Measurements from ENCODE around the gene CRTC2. TPM values are rescaled to one million over a fixed set of nuclear protein-coding genes. Genes with fewer than 3 reads are reported as not detected.

CRTC2 gene
- total RNA-seq, 2 donors from 2014 or later, result 21.9 to 30.1 TPM

- intact Hi-C loops (cut with DNase I, micrococcal nuclease), result no loop called here
- DNase-seq, result peak; percentile 92 to 95
- peak; percentile 95 for ATAC-seq
Measured at GRCh38 chr1:153977250-153978240, 19.1 kb upstream of the CRTC2 start, which contains the start of gene JTB. TSS of gene JTB (minus strand) at chr1:153977674. CDS start at chr1:153977252, 422 bp downstream.

DNA sequence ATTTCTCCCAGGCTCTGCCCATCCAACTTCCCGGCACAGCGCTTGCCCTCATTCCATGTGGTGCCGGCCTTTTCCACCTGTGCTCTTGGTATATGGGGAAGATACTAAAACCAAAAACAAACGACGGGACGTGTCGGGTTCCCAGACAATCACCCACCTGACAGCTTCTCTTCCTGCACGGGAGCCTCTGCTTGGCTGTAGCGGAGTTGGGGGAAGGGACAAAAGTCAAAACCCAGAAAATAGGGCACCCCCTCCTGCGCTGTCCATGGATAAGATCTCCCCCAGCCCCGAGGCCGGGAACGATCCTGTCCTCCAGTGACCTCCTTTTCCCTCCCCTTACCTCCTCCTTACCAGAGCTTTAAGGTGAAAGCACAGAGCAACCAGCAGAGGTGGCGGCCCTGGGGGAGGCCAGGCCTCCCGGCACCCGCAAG, 18.4 kb upstream of the CRTC2 start:
- intact Hi-C loops (cut with DNase I, micrococcal nuclease), result no loop called here
- peak; percentile 18 for ATAC-seq
- DNase-seq, result peak in 1 of 2 donors; percentile 24

GRCh38 chr1:153973525-153973924, 15.1 kb upstream of the CRTC2 start:
- ATAC-seq (no peak), DNase-seq (no peak)
- intact Hi-C loops (cut with DNase I, micrococcal nuclease), result no loop called here

GRCh38 chr1:153973071-153973470, 14.7 kb upstream of the CRTC2 start:
- DNase-seq (no peak), ATAC-seq (no peak)
- intact Hi-C loops (cut with DNase I, micrococcal nuclease), result no loop called here

DNA sequence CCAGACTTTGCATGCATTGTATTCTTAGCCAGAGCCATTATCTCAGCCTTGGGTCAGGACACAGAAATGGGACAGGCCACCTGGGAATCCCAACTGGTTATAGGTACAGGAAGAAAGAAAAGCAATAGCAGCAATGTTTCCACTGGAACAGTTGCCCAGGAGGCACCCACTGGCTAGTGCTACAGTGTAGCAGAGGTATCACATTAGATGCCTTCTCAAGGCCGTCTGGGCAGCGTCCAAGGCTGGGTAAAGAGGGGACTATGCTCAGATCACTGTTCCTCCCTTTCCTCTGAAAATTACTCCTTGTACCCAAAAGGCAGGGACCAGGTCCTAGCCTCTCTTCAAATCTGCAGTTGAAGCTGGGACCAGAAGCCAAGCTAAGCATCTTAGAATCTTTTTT, 11.9 kb upstream of the CRTC2 start:
- intact Hi-C loops (cut with DNase I, micrococcal nuclease), result no loop called here
- DNase-seq, result no peak
- ATAC-seq, result no peak

DNA sequence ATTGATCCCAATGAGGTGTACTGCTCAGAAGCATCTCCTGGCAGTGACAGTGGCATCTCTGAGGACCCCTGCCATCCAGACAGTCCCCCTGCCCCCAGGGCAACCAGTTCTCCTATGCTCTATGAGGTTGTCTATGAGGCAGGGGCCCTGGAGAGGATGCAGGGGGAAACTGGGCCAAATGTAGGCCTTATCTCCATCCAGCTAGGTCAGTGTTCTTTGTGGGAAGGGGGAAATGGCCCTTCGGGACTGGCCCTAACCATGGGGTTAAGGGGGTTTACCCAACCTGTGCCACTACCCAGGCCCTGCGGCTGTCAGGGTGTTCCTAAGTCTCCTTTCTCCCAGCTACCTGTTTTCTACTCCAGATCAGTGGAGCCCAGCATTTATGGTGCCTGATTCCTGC, 10.6 kb upstream of the CRTC2 start:
- ATAC-seq (no peak), DNase-seq (no peak)
- intact Hi-C loops (cut with DNase I, micrococcal nuclease), result no loop called here

DNA sequence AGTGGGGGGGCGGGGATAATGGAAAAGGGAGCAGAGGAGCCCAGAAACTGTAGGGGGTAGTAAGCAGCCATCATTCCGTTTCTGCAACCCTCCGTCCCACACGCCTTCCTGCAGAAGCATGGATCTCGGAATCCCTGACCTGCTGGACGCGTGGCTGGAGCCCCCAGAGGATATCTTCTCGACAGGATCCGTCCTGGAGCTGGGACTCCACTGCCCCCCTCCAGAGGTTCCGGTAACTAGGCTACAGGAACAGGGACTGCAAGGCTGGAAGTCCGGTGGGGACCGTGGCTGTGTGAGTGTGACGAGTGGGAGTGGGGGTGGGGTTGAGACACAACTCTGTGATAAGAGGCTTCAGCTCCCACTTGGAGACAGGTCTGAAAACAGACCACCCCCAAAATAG, 10.0 kb upstream of the CRTC2 start:
- intact Hi-C loops (cut with DNase I, micrococcal nuclease), result no loop called here
- DNase-seq (peak in 1 of 2 donors; percentile 42), ATAC-seq (no peak)

- intact Hi-C loops (cut with DNase I, micrococcal nuclease), result no loop called here
- ATAC-seq, result peak; percentile 28
- peak; percentile 79 to 81 for DNase-seq
Measured at GRCh38 chr1:153968000-153968363, 9.6 kb upstream of the CRTC2 start.

DNA sequence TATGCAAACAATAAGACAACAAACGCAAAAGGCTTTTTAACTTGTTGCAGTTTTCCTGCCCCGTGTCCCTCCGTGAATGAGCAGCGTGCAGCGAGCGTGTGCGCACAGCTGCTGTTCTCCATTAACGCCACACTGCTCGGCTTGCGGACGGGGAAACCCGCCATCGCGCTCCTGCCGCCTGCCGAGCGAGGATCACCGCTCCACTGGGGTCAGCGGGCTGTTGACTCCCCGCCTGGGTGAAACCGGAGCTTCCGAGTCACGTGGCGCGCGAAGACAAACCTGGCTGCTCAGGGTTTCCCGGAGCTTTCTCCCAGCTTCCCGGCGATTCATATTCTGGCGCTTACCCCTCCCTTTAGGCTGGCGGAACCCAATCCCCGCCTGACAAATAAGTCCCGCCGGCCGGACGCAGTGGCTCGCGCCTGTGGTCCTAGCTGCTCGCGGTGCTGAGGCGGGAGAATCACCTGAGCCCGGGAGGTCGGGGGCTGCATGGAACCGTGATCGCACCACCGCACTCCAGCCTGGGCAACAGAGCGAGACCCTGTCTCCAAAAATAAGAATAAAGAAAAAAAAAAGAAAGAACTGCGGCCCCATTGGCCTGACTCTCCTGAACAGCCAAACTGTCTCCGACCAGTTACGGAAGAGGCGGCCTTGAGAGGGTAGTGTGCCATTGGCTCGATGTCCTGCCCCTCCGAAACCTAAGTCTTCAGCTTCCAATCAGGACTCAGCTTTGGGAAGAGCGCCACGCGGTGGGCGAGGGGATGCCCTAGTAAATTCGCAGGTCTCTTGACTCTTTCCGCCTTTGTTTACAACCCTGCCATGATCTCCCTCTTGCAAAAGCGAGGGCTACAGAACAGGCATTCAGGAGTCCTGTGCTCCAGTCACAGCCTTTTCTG, 8.9 kb upstream of the CRTC2 start, which contains the start of gene CREB3L4:
Gene CREB3L4, plus strand, starts transcription at position 796 of the 893 bp plus-strand sequence. CDS start 624 bp downstream, outside the sequence.
- intact Hi-C loops (cut with DNase I, micrococcal nuclease), result no loop called here
- DNase-seq, result peak; percentile 90 to 94
- ATAC-seq, result peak; percentile 74

GRCh38 chr1:153963850-153964331, 5.5 kb upstream of the CRTC2 start:
- intact Hi-C loops (cut with DNase I, micrococcal nuclease), result no loop called here
- DNase-seq (peak; percentile 63 to 68), ATAC-seq (peak; percentile 22)

DNA sequence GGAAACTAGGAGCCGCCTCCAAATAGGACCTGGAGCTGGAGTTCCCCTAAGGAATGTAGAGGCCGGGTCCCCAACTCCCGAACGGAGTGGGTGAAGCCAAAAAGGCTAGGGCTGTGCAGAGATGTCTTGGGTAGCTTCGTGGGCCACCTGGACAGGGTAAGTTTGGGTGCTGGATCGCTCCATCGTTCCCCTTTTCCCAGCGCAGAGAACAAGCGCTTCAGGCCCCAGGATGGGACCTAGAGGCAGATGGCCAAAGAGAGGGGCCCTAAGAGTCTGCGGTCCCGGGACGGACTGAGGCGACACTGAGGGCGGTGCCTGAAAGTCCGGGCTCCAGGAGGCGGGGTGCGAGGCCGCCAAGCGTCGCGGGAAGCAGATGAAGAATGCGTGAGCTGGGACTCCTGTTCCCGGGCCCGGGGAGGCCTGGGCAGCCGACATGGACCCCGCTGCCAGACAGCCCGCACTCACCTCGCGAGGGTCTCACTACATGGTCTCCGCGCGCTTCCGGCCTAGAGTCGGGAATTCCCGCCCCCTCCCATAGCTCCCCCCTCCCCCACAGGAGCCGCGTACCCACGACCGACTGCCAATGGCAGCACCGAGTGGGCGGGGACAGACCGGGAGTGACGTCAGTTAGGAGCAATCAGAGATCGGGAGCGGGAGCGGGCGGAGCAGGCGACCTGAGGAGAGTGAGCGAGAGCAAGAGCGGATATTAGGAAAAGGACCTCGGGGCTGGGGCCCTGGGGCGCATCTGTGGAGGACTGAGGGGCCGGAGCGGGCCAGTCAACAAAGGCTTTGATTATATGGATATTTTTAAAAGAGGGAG, 4.8 kb upstream of the CRTC2 start, which contains the start of gene SLC39A1:
Gene SLC39A1, minus strand, starts transcription at position 508 of the 820 bp plus-strand sequence. CDS start 822 bp downstream, outside the sequence.
- DNase-seq, result peak; percentile 99 to 100
- peak; percentile 75 for ATAC-seq
- intact Hi-C loops (cut with DNase I, micrococcal nuclease), result no loop called here

- peak; percentile 32 to 58 for DNase-seq
- no peak for ATAC-seq
- intact Hi-C loops (cut with DNase I, micrococcal nuclease), result no loop called here
Measured at GRCh38 chr1:153962088-153963029, 3.9 kb upstream of the CRTC2 start.

DNA sequence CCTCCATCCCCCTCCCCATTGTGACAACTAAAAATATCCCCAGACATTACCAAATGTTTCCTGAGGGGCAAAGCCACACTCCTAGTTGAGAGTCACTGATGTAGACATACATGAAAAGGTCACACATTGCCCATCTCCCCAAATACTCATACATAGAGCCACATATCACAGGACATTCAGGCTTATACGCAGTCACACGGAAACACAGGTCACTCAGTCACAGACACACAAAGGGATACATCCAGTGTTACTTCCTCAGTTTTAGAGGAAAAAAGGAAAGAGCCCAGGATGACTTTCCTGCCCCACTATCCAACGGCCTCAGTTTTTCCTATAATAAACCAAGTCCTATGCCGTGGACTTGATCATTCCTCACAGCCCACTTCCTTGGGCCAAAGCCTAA, 3.0 kb upstream of the CRTC2 start:
- intact Hi-C loops (cut with DNase I, micrococcal nuclease), result no loop called here
- no peak for ATAC-seq
- DNase-seq, result no peak

DNA sequence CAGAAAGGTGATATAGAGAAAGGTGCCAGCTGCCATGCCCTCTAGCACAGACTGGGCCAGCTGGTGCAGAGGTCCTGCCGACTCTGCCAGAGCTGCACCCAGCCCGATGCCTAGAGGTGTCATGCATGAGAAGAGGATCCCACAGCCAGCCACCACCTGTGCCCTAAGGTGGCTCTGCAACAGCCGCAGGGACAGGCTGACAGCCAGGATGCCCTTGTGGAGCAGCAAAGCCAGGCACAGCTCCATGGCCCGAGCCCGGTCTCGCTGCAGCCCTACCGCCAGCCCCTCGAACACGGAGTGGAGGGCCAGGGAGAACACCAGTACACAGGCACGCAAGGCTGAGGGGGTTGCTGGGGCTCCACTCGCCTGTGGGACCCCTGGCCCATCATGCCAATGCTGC, 1.8 kb upstream of the CRTC2 start:
- ATAC-seq, result no peak
- intact Hi-C loops (cut with DNase I, micrococcal nuclease), result no loop called here
- DNase-seq, result no peak

GRCh38 chr1:153959454-153959853, 1.0 kb upstream of the CRTC2 start:
- ATAC-seq (no peak), DNase-seq (no peak)
- intact Hi-C loops (cut with DNase I, micrococcal nuclease), result no loop called here

DNA sequence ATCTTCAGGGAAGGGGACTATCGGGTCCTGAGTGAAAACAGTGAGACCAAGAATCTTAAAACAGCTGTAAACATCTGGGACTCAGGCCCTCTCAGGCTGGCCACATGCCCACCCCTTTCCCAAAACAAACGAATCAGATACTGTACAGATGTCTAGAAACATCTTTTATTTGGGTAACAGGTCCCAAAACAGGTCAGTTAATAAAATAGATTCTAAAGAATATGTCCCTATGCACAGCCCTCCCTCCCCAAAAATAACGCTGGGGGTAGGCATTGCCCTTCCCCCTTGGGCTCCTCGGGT, 499 bp upstream of the CRTC2 start:
- no peak for ATAC-seq
- intact Hi-C loops (cut with DNase I, micrococcal nuclease), result no loop called here
- DNase-seq, result peak in 1 of 2 donors; percentile 42

DNA sequence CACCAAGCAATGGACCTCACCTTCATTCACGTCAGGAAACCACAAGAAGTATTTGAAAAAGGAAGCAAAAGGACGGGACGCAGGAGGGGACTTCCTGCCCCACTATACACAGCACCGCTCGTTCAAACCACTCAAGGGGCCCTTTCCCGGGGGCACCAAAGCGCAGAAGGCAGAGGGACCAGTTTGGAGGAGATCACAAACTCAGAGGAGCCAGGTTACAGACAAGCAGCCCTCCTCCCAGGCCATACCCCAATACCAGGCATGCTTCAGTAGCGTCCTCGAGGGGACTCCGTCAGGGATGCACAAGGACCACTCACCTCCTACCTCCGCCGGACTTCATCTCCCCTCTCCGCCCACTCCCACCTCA, 685 bp downstream of the CRTC2 start:
- ATAC-seq (peak; percentile 7), DNase-seq (no peak)
- intact Hi-C loops (cut with DNase I, micrococcal nuclease), result no loop called here

Measured in left colon (tissue), 2 donors.